Kidney (tissue), 14 donors: ENCODE data around the gene RASIP1. TPM values are rescaled to one million over a fixed set of nuclear protein-coding genes. Genes with fewer than 3 reads are reported as not detected.

ENCODE experiments used
- DNase-seq, 5 donors: peaks; one replicate each; pipeline ENCODE4 v3.0.0-alpha.2; 2013 to 2020
- FAIRE-seq: peaks from 2 replicates; lab custom pipeline; 2012; peaks lifted over from hg19 to GRCh38; lab: Jason Lieb, UNC
- H3K27ac ChIP-seq, 2 donors: one replicate each; pipeline ENCODE4 v1.7.0; 2013; ENCODE audit warnings: low read depth in 2 of 2, low read length in 2 of 2, inconsistent platforms in 1 of 2
- H3K27me3 ChIP-seq: one replicate; pipeline ENCODE4 v1.7.1; 2013; ENCODE audit warnings: low read length, inconsistent platforms; ENCODE audit not compliant: control insufficient read depth, insufficient read depth
- H3K36me3 ChIP-seq, 3 donors: one replicate each; pipeline versions ENCODE4 v1.7.0 to v1.7.1; 2013; ENCODE audit warnings: low read length in 3 of 3, control low read depth in 1 of 3, inconsistent platforms in 1 of 3; ENCODE audit not compliant: insufficient read depth in 3 of 3, control insufficient read depth in 2 of 3
- H3K4me1 ChIP-seq, 3 donors: one replicate each; pipeline versions ENCODE4 v1.7.0 to v1.7.1; 2013; ENCODE audit warnings: low read length in 3 of 3, inconsistent platforms in 1 of 3, low read depth in 1 of 3; ENCODE audit not compliant: control insufficient read depth in 2 of 3, insufficient read depth in 2 of 3
- H3K4me3 ChIP-seq, 3 donors: one replicate each; pipeline versions ENCODE4 v1.7.0 to v1.8.1; 2013; ENCODE audit warnings: low read length in 3 of 3, control low read depth in 1 of 3, inconsistent platforms in 1 of 3
- H3K9ac ChIP-seq, 3 donors: one replicate each; pipeline versions ENCODE4 v1.7.0 to v1.7.1; 2013; ENCODE audit warnings: low read length in 3 of 3, control low read depth in 1 of 3, inconsistent platforms in 1 of 3
- H3K9me3 ChIP-seq, 3 donors: one replicate each; pipeline versions ENCODE4 v1.7.0 to v1.7.1; 2013; ENCODE audit warnings: low read length in 3 of 3, control low read depth in 1 of 3, inconsistent platforms in 1 of 3; ENCODE audit not compliant: control insufficient read depth in 2 of 3, insufficient read depth in 1 of 3
- intact Hi-C: fragments of 100-400 bp; cut with DNase I; formaldehyde crosslinking; loops from one replicate; pipeline ENCODE4 v1.11.1; 2022
- polyA plus RNA-seq: library from polyadenylated mRNA; stranded (reverse); fragments of 350-450 nt; fragmentation: Illumina TruSeq; extraction: RNeasy Lipid Tissue Mini Kit (QIAGEN cat#74804); gene quantifications from one replicate; pipeline ENCODE4 v1.2.3, GENCODE V29; 2014; ENCODE audit warnings: low read depth, low replicate concordance; ENCODE audit not compliant: insufficient read depth
- total RNA-seq: library from RNA; stranded (reverse); fragmentation: NEBNext Ultra II Directional; extraction: Animal tissue kit (Norgen Biotek cat#: 25700); gene quantifications from one replicate; pipeline ENCODE4 v1.2.1, GENCODE V29; 2021
- TF ChIP-seq, protein P1 (sequence below): IDR thresholded peaks from 3 replicates; pipeline ENCODE4 v1.5.1; 2012; ENCODE audit warnings: mild to moderate bottlenecking, moderate library complexity, borderline replicate concordance; ENCODE audit not compliant: insufficient read depth; ENCODE audit errors: extremely low read depth
- donor health status: control.
- donor health status: control.
- donor health status: control.
- donor health status: control.
- donor health status: control.
- donor health status: DM: yes; HTN: yes; CAD: no.
- donor health status: Normal renal cell carcinoma (clear cell type).

The RASIP1 gene
- total and polyA plus RNA-seq, 2 donors from 2014 or later, result 13.6 to 23.3 TPM

DNA sequence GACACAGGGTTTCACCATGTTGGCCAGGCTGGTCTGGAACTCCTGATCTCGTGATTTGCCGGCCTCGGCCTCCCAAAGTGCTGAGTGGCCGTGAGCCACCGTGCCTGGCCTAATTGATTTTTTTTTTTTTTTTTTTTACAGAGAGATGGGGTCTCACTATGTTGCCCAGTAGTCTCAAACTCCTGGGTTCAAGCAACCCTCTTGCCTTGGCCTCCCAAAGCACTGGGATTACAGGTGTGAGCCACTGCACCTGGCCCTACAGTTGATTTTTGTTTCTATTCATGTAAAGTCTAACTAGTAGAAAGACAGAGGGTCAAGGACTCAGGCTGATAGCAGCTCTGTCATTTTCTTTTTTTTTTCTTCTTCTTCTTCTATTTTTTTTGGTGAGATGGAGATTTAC, 36.7 kb upstream of the RASIP1 start:
- intact Hi-C loops, result no loop called here
- DNase-seq (no peak), FAIRE-seq (no peak)
- Histone ChIP-seq H3K27ac (no peak overlapping the region), H3K9me3 (no peaks in the 10 kb centered on the region), H3K4me1 (peaks cover 0 to 5% (median 3%) of the 10 kb centered on the region in 3 donors), H3K27me3 (no peaks in the 10 kb centered on the region), H3K9ac (no peak overlapping the region), H3K4me3 (no peak overlapping the region), H3K36me3 (no peaks in the 10 kb centered on the region)
- TF ChIP-seq, protein P1, sequence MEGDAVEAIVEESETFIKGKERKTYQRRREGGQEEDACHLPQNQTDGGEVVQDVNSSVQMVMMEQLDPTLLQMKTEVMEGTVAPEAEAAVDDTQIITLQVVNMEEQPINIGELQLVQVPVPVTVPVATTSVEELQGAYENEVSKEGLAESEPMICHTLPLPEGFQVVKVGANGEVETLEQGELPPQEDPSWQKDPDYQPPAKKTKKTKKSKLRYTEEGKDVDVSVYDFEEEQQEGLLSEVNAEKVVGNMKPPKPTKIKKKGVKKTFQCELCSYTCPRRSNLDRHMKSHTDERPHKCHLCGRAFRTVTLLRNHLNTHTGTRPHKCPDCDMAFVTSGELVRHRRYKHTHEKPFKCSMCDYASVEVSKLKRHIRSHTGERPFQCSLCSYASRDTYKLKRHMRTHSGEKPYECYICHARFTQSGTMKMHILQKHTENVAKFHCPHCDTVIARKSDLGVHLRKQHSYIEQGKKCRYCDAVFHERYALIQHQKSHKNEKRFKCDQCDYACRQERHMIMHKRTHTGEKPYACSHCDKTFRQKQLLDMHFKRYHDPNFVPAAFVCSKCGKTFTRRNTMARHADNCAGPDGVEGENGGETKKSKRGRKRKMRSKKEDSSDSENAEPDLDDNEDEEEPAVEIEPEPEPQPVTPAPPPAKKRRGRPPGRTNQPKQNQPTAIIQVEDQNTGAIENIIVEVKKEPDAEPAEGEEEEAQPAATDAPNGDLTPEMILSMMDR, result no peak

DNA sequence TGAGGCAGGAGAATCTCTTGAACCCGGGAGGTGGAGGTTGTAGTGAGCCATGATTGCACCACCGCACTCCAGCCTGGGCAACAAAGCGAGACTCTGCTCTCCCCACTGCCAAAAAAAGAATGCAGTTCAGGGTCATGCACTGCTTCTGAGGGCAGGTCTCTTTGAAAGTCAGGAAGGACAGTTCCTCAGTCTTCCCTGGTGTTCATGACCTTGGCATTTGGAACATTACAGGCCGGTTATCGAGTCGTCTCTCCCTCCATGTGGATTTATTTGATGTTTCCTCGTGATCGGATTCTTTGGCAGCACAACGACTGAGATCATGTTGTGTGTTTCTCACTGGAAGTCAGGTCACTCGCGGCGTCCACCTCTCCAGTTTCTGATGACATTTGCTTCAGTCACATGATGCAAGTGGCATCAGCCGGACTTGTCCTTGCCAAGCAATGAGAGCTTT, 32.1 kb upstream of the RASIP1 start:
- Histone ChIP-seq H3K4me1 (peaks cover 0 to 3% (median 0%) of the 10 kb centered on the region in 3 donors), H3K27ac (no peak overlapping the region), H3K9me3 (no peaks in the 10 kb centered on the region), H3K4me3 (no peak overlapping the region), H3K27me3 (no peaks in the 10 kb centered on the region), H3K36me3 (no peaks in the 10 kb centered on the region), H3K9ac (no peak overlapping the region)
- FAIRE-seq (no peak), DNase-seq (peak in 1 of 5 donors; percentile 50)
- intact Hi-C loops, result no loop called here
- TF ChIP-seq, protein P1, result no peak

DNA sequence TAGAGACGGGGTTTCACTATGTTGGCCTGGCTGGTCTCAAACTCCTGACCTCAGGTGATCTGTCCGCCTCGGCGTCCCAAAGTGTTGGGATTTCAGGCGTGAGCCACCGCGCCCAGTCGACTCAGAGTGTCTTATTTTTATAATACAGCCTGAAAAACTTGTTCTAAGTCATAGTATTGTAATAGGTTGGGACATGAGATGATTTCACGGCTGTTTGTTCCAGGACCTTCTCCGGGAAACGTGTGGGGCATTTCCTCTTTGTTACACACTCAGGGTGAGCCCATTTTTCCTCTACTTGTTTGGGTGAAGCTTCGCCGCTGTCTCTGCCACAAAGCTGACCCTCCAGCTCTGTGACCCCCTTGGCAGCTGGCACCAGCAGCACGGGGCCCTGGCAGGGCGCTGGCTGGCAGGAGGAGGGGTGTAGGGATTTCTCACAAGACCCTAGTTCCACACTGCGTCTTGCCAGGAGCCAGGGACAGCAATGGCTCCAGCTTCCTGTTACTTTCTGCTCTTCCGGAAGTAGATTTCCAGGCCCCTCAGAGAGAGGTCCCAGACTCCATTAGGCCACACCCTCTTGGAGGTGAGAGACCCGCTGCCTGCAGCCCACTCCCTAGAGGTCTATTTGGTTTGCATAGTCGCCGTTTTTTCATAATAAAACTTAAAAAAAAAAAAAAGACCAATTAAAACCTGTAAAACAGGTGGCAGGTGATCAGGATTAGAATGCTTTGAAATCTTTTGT, 30.5 kb upstream of the RASIP1 start:
- Histone ChIP-seq H3K4me1 (peaks cover 0 to 3% (median 0%) of the 10 kb centered on the region in 3 donors), H3K36me3 (no peaks in the 10 kb centered on the region), H3K4me3 (no peak overlapping the region), H3K9ac (no peak overlapping the region), H3K9me3 (no peaks in the 10 kb centered on the region), H3K27ac (no peak overlapping the region), H3K27me3 (no peaks in the 10 kb centered on the region)
- TF ChIP-seq, protein P1, result no peak
- DNase-seq (no peak), FAIRE-seq (no peak)
- intact Hi-C loops, result no loop called here
